Activated CD8-positive, alpha-beta memory T cell treated with anti-CD3 and anti-CD28 coated beads, Interleukin-2, amount 50 U/mL, for 24 hours (primary cell): ENCODE results near the gene ANXA2R.
"Not testable (repeated sequence)": the region's sequence is repeated elsewhere in the genome, so short reads cannot be mapped to it uniquely, and the experiment has no call there.

Experiments
- DNase-seq: peaks from one replicate; pipeline ENCODE4 v3.0.0-alpha.2; 2020; ENCODE audit errors: extremely low read depth

ANXA2R gene, protein sequence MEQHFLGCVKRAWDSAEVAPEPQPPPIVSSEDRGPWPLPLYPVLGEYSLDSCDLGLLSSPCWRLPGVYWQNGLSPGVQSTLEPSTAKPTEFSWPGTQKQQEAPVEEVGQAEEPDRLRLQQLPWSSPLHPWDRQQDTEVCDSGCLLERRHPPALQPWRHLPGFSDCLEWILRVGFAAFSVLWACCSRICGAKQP

DNA sequence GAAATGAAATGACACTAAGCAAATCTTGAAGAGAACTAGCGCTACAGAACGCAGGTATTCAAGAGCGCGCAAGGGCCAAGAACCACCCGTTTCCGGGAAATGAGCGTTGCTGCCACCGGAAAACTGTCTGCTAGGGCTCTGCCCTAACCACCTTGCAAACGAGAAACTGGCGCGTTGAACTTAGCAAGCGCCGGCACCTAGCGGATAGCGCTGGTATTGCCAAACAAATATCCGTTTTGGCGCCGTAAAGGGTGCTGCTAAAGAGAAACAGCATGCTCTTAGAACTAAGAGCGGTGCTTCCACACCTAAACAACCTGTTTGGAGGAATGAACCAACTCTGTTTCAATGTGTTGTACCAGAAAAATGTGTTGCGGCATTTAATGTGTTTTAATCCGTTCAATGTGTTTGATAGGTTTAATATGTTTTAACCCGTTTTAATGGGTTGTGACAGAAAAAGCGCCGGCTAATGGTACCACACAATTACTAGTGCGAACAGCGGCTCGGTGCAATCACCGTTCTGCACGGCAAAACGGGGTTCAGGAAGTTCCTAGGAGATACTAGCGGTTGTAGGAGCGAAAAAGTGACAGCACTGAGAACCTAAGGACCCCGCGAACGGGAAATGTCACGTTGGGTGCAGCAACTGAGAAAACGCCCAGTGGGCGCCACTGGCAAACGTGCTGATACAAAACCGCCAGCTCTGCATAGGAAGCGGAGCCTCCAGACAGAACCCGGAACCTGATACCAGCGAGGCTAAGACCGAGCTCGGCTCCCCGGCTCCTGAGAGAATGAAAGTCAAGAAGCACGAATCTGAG, at the start of gene ANXA2R:
ANXA2R (minus strand) TSS at position 33 of the 812 bp plus-strand sequence. CDS start 273 bp downstream, outside the sequence.
- DNase-seq = peak; percentile 87

DNA sequence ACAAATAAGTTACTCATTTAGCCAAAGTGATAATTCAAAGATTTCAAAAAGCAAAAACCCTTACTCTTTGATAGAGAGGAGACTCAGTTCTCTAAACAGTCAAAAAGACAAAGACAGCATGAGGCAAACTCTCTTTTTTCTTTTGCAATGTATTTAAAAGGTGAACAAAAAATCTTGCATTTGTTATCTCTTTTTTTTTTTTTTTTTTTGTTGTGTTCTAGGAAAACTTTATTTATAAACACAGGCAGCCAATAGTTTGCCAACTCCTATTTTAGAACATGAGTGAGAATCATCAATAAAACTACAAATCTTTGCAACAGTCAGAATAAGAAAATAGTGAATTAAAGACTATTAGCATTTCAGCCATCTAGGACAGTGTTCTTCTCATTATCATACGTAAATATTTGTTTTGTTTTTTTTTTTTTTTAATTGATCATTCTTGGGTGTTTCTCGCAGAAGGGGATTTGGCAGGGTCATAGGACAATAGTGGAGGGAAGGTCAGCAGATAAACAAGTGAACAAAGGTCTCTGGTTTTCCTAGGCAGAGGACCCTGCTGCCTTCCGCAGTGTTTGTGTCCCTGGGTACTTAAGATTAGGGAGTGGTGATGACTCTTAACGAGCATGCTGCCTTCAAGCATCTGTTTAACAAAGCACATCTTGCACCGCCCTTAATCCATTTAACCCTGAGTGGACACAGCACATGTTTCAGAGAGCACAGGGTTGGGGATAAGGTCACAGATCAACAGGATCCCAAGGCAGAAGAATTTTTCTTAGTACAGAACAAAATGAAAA, 46.2 kb upstream of the ANXA2R start:
- not testable (repeated sequence) for DNase-seq

DNA sequence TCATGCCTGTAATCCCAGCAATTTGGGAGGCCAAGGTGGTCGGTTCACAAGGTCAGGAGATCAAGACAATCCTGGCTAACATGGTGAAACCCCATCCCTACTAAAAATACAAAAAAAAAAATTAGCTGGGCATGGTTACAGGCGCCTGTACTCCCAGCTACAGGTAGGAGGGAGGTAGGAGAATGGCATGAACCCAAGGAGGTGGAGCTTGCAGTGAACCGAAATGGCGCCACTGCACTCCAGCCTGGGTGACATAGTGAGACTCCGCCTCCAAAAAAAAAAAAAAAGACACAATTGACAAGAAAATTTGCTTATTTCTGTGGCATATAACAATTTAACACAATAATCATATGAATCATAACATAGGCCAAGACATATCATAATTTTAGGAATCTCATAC, 45.3 kb upstream of the ANXA2R start:
- no peak for DNase-seq

DNA sequence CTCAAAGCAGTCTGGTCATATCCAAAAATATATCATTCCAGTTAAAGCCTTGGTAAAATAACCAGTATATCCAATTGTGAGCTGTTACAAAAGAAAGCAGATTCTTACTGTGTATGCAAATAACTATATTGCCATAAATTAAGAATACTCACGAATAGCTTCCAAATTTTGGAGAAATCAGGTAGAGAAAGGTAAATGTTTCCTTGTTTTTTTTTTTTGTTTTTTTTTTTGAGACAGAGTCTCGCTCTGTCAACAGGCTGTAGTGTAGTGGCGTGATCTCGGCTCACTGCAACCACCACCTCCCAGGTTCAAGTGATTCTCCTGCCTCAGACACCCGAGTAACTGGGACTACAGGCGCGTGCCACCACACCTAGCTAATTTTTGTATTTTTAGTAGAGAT, 44.3 kb upstream of the ANXA2R start:
- DNase-seq = not testable (repeated sequence)

DNA sequence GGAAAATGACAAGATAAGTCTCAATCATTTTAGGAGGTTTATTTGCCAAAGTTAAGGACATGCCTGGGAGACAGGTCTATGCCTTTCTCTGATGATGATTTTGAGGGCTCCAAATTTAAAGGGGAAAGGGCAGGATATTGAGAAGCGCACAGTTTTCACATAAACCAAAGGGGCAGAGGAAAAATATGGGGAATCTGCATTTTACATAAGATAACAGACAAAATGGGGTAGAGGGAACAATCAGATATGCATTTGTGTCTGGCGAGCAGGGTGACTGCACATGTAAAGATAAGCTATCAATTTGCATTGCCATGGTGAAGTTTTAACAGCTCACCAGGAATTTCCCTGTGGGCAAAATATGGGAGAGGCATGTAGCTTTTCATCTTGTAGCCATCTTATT, 41.2 kb upstream of the ANXA2R start:
- not testable (repeated sequence) for DNase-seq

DNA sequence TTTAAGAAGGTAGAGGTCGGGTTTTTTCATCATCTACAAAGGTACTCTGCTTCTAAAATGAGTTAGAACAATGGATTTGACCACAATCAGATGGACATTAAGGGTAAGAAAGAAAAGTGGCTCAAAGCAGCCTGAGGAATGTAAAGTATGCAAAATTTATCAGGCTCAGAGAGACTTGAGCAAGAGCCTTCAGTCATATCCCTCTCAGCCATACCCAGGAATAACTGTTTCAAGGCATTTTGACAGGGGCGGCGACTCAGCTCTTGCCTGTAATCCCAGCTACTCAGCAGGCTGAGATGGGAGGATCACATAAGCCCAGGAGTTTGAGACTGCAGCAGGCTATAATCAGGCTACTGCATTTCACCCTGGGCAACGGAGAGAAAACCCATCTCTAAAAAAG, 38.8 kb upstream of the ANXA2R start:
- DNase-seq = no peak

DNA sequence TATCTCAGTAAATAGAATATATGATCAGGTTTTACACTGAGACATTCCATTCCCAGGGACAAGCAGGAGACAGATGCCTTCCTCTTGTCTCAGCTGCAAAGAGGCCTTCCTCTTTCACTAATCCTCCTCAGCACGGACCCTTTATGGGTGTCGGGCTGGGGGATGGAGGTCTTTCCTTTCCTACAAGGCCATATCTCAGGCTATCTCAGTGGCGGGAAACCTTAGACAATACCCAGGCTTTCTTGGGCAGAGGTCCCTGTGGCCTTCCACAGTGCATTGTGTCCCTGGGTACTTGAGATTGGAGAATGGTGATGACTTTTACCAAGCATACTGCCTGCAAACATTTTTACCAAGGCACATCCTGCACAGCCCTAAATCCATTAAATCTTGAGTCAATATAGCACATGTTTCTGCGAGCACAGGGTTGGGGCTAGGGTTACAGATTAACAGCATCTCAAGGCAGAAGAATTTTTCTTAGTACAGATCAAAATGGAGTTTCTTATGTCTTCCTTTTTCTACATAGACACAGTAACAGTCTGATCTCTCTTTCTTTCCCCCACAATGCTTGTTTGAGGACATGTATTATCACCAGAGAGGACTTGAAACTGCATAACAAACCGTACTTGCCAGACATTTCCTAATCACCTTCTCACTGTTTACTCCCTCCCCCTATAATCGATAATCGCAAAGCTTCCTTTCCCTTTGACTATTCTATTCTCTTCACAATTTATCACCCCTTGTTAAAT, 37.5 kb upstream of the ANXA2R start:
- DNase-seq = not testable (repeated sequence)

DNA sequence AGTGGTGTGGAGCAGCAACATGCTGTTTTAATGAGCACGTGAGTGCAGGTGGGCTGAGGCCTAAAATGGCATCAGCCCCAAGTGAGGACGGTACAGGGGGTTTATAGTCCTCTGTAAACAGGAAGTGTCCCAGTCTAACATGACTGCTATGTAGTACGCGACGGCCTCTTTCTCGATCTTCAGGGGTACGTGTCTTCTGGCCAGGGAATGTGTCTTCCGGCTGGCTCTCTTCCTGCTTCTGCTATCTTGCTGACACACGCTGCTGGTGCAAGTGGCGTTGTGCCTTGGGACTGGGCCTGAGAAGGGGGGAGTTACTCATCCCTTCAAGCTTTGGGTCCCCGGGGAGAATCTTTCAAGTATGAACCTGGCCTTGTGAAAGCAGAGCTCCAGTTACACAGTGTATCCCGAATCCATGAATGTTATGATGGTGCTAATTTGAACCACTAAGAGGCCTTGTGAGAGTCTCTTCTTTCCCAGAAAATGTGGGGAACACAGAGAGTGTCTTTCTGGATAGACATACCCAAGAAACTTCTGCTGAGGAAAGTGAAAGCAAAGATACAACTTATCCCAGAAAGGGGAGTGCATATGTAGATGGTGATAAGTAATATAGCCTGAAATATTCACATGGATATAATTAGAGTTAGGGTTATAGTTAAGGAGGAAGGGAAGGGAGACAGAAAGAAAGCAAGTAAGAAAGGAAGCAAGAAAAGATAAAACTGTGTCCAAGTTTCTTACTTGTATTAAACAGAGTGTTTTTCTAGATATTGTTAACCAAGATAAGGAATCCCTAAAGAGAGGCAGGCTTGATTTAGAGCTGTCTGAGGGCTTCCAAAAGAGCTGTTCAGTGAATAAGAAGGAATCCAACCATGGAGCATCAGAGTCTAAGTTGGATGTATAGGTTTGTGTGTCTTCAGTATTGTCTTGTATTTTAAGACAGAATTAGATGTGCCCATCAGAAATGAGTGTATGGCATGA, 35.5 kb upstream of the ANXA2R start:
- no peak for DNase-seq

DNA sequence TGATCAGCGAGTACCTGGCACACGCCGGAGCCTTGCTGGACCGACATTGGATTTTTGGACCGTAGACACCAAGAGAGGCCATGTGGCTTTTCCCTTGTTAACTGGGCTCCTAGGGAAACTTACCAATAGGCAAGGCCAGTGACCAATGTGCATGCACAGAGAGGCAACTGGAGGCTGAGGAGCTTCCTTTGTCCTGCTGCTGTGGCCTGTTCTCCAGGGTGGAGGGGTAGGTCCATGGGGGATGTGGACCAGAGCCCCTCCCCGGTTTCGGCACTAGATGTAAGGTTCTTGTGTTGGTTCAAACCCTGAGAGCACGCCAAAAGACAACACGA, 34.8 kb upstream of the ANXA2R start:
- DNase-seq = no peak

DNA sequence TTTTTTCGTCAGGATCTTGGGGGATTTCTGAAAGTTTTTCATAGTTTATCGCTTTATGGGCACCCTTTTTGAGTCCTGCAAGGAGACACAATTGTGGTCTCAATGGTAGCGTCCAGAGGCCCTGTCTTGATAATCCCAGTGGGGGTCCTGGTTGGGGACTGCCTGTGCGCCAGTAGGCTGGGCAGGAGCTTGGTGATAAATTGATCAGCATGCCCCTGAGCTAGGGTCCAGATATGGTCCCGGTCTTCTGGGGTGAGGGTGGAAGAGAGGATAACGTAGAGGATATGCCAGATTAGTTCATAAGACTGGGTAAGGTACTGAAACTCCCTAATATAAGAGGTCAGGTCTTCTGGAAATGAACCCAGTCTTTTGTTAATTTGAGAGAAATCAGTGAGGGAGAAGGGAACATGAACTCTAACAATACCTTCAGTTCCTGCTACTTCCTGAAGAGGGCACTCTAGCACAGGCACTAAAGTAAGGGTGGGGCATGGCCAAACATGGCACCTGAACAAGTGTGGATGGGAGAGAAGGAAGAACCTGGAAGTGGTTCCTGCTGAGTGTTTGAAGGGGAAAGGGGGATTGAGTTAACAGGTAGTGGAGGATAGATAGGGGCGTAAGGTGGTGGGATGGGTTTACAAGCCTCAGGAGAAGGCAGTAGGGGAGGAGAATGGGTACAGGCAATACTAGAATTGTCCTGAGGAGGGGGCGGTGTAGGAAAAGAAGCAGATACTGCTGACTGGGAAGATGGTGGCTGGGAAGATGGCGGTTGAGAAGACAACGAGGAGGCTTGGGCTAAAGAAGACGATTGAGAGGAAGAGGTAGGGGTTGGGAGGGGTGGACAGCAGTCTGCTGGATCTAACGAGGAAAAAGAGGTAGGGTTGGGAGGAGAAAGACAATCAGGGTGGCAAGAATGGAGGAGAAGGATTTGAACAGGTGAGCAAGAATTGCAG, 33.8 kb upstream of the ANXA2R start:
- no peak for DNase-seq

DNA sequence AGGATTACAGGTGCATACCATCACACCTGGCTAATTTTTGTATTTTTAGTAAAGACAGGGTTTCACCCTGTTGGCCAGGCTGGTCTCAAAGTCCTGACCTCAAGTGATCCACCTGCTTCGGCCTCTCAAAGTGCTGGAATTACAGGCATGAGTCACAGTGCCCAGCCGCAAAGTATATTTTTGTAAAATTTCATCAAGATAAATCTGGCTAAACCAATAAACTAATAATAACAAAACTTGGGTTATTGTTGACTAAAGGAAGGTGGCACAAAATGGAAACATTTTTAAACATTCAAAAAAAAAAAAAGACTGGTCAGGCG, 29.2 kb upstream of the ANXA2R start:
- not testable (repeated sequence) for DNase-seq

DNA sequence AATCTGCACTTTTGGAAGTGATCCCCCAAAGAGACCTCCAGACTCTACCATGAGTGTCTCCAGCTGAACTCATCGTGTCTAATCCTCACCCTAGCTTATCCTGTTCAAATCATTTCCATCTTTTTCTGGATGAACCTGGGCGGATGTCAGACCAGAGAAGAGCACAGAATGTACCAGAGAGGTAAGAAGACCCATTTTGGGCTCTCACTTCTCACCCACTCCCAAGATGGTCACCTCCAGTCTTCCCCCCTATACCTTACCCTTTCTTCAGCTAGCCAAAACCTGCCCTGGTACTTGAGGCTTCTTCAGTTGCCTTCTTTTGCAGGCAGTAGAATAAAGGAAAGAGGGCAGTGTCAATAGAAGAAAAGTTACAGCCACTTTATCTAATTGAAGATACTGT, 27.9 kb upstream of the ANXA2R start:
- DNase-seq = no peak

DNA sequence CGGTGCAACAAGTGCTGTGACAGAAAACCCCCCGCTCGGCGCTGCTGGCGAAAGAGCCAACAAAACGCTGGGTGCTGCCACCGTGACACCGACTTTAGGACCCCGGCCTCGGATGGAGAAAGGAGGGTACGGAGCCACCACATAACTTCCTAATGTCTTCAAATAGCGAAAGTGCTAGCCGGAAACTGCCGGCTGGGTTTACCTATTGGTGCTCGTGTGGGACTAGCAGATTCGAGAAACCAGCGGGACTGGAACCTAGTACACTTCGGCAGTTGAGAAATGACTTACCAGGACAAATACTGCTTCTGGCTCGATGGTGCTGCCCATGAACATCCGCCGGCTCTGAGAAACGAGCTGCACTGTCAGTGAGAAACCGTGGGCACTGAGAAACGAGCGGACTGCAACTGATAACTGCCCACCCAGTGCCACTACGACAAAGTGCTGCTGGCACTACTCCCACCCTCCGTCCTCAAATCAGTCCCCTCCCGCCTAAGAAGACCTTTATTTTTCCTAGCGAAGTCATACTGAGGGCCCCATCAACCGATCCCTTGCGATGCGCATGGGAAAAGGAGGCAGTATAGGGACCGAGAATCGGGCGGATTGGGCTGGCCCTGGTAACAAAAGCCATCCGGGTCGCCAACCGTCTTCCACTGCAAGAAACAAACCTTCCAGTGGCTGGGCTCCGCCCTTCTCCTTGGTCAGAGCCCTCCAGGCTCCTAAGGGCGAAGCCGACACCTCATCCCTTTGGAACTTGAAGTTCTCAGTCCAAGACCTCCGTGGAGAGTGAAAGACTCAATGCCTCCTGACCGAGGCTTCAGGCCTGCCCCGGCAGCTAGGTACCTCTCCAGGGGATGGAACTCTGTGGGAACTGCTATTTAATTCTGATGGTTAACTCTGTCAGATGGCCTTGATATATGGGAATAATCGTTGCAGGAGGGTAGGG, 27.0 kb upstream of the ANXA2R start:
- peak; percentile 87 for DNase-seq

DNA sequence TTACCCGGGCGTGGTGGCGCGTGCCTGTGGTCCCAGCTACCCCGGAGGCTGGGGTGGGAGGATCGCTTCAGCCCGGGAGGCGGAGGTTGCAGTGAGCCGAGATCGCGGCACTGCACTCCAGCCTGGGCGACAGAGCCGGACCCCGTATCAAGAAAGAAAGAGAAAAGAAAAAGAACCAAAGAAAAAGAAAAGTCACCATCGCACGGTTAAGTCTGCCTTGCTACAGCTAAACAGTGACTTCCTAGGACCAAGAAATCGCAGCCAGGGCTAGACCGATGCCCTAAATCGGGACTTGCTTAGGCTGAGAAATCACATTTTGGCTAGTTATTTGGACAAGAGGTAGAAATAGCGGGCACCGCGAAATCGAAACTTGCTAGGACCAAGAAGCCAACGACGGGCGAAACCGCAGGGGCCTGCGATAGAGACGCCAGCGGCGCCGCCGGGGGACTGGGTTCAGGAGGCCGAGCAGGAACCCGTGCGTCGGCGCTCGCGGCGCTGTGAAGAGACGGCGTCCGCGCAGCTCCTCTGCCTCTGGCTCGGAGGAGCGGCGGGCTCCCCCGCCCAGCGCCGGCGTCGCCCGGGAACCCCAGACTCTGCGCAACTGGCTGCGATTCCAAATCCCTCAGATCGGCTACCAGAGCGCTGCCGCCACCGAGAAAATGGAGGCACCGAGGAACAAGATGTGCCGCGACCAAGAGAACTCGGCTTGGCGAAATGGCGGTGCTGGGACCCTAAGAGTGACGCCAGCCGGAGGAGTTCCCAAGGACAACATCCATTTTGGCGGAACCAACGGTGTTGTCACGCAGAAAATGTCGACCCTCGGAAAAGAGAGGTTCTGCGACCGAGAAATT, 26.1 kb upstream of the ANXA2R start:
- DNase-seq = peak; percentile 31

DNA sequence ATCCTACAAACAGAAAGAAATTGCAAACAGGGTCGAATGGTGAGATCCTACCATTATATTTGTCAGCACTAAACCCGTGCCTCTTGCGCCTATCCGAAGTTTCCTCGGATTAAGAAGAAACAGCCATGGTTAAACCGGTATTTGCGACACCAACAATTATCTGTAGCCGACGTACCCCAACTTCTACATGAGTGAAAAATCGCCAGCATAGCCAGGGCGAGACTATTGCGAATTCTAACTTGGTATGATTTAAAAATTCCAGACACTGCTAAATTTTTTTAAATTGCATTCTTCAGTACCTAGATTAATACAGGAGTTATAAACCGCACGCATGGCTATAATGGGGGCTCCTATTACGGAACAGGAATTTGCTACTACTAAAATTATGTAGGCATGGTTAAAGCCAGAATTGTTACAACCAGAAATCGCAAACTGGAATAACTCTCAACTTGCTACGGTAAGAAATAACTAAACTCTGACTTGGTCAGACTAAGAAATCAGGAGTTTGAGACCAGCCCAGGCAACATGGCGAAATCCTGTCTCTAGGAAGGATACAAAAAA, 25.3 kb upstream of the ANXA2R start:
- DNase-seq = no peak

DNA sequence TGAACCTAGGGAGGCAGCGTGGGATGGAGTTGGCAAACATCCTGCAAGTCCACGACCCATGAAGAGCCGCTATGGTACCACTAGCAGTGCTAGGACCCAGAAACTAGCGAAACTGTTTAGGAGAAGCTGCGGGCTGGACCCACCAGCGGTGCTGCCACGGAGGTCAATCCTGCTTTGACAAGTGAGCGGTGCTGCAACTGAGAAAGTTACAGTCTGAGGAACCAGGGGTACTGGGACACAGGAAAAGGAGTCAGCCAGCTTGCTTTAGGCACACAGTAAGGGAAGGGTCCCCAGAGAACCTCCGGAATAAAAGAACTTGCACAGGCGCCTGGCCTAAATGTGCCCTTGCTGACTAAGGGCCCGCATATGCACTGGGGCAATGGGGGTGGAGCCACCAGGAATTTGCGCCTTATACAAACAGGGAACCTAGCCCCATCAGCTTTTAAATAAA, 23.6 kb upstream of the ANXA2R start:
- no peak for DNase-seq

DNA sequence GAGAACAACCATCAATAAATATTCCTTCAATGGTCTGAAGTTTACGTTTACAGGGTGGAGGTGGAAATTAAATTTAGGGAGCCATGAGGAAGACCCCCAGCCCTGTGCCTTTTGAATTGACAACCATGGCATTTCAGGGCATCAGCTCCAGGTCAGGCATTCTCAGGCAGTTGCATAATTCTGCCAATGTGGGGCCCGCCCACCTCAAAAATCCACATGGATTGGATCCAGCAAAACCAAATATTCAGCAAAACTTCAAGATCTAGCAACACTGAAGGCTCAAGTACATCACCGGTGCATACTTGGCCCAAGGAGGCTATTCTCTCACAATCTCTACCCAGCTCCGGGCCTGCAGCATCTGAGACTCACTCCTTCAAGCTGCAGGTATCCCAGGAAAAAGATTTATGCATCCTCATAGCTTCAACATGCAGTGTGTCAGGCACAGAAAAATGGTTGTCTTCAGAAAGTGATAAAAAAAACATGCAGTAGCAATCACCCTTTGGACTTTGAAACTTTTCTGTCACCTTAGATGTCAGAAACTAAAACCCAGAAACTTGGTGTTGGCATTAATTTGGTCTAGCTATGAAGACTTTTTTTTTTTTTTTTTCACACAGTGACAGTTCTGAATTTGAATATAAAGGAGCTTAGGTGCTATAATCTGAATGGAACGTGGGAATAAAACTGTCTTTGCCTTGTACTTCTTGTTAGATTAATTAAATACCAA, 21.4 kb upstream of the ANXA2R start:
- DNase-seq = no peak
